ENCODE data around the gene ATP2B2. TPM values are rescaled to one million over a fixed set of nuclear protein-coding genes. Genes with fewer than 3 reads are reported as not detected.

Gene ATP2B2
- total and polyA plus RNA-seq, 2 experiments from 2014 or later: 0.42 to 0.63 TPM

DNA sequence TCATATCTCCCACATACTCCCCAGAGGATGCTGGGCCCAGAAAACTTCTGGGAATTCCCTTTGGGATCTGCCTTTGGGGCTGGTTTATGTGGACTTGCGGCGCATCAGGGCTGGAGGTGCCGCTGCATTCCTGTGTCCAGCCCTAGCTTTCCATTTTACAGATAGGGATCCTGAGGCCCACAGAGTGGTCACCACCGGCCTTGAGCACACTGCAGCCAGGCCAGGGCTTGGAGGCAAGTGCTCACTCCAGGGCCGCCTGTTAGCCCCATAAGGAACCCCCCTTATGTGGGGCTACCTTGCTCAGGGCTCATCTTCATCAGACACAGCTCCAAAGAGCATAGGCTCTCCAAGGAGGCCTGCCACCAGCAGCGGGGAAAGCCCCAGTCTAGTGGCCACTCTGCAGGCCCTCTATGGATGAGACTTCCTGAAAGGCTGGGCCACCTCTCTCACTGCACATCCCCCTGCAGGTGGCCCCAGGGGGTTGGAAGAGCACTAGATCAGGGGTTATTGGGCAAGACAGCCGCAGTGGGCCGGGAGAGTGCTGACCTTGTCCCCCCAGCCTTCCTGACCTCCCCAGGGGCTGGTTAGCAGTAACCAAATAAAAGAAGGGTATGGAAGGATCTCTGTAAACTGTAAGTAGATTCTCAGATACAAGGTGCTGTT is 9.2 kb upstream of the ATP2B2 start:
- TF ChIP-seq EZH2 (IDR thresholded peaks at IDR 0.05; ENCODE audit: low read depth, unreplicated experiment): no peak
- H3K27ac ChIP-seq (ENCODE audit: low read depth): no peak overlapping the region
- DNase-seq (ENCODE audit: low spot score) (no peak), ATAC-seq (no peak)
- H3K36me3 ChIP-seq (ENCODE audit: insufficient read depth): no peaks in the 10 kb centered on the region
- Mint-ChIP-seq H3K27ac (no peak overlapping the region), H3K4me3 (no peak overlapping the region), H3K36me3 (ENCODE audit: low read depth) (no peaks in the 10 kb centered on the region), H3K4me1 (peaks cover 35% of the 10 kb centered on the region), H3K27me3 (ENCODE audit: insufficient read depth, low read depth, poor library complexity) (peaks cover 9% of the 10 kb centered on the region), H3K9me3 (no peaks in the 10 kb centered on the region)
- no peaks in the 10 kb centered on the region; the same call in 1 of the 2 replicates for H3K4me1 ChIP-seq (ENCODE audit: insufficient read depth)
- no peaks in the 10 kb centered on the region for H3K9me2 ChIP-seq (ENCODE audit: insufficient read depth)
- no peak overlapping the region for H3K4me3 ChIP-seq
- H3K4me2 ChIP-seq: no peak overlapping the region
- no peaks in the 10 kb centered on the region for H3K79me2 ChIP-seq (replicated peaks; ENCODE audit: insufficient read depth)
- no peaks in the 10 kb centered on the region for H4K20me1 ChIP-seq (replicated peaks; ENCODE audit: insufficient read depth)
- no peaks in the 10 kb centered on the region for H3K27me3 ChIP-seq (ENCODE audit: insufficient read depth)
- H2AFZ ChIP-seq: no peak overlapping the region
- H3F3A ChIP-seq (replicated peaks; ENCODE audit: low read depth): no peaks in the 10 kb centered on the region

DNA sequence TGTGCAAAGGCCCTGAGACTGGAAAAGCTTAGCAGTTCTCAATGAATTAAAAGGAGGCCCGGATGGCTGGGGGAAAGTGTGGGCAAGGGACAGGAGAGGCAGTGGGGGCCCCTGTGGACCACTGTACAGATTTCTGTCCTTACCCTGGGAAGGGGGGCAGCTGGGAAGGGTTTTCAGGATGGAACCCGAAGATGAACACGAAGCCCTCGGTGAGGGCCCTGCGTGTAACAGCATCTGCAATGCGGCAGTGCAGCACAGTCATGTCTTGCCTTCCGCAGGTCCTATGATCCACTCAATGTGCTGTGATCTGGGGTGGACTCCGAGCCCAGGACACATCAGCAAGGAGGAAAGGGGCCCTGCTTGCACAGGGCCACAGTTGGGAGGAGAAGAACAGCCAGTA is 7.9 kb upstream of the ATP2B2 start:
- Mint-ChIP-seq H3K27ac (no peak overlapping the region), H3K4me1 (peaks cover 35% of the 10 kb centered on the region), H3K4me3 (no peak overlapping the region), H3K36me3 (ENCODE audit: low read depth) (no peaks in the 10 kb centered on the region), H3K27me3 (ENCODE audit: insufficient read depth, low read depth, poor library complexity) (peaks cover 9% of the 10 kb centered on the region), H3K9me3 (no peaks in the 10 kb centered on the region)
- no peaks in the 10 kb centered on the region for H3F3A ChIP-seq (replicated peaks; ENCODE audit: low read depth)
- H3K4me1 ChIP-seq (ENCODE audit: insufficient read depth): no peaks in the 10 kb centered on the region; the same call in 1 of the 2 replicates
- no peaks in the 10 kb centered on the region for H3K9me2 ChIP-seq (ENCODE audit: insufficient read depth)
- H4K20me1 ChIP-seq (replicated peaks; ENCODE audit: insufficient read depth): no peaks in the 10 kb centered on the region
- H3K27me3 ChIP-seq (ENCODE audit: insufficient read depth): no peaks in the 10 kb centered on the region
- H3K27ac ChIP-seq (ENCODE audit: low read depth): no peak overlapping the region
- no peaks in the 10 kb centered on the region for H3K36me3 ChIP-seq (ENCODE audit: insufficient read depth)
- ATAC-seq (no peak), DNase-seq (ENCODE audit: low spot score) (no peak)
- H3K79me2 ChIP-seq (replicated peaks; ENCODE audit: insufficient read depth): no peaks in the 10 kb centered on the region
- H3K4me3 ChIP-seq: no peak overlapping the region
- H2AFZ ChIP-seq: no peak overlapping the region
- H3K4me2 ChIP-seq: no peak overlapping the region
- no peak for TF ChIP-seq EZH2 (IDR thresholded peaks at IDR 0.05; ENCODE audit: low read depth, unreplicated experiment)
- TF ChIP-seq POLR2AphosphoS5 (IDR thresholded peaks at IDR 0.05; ENCODE audit: low read depth): no peak
- no peak for TF ChIP-seq ETS1 (IDR thresholded peaks at IDR 0.05)
- TF ChIP-seq EZH2phosphoT487 (IDR thresholded peaks at IDR 0.05; ENCODE audit: unreplicated experiment): no peak
- TF ChIP-seq, protein P1, sequence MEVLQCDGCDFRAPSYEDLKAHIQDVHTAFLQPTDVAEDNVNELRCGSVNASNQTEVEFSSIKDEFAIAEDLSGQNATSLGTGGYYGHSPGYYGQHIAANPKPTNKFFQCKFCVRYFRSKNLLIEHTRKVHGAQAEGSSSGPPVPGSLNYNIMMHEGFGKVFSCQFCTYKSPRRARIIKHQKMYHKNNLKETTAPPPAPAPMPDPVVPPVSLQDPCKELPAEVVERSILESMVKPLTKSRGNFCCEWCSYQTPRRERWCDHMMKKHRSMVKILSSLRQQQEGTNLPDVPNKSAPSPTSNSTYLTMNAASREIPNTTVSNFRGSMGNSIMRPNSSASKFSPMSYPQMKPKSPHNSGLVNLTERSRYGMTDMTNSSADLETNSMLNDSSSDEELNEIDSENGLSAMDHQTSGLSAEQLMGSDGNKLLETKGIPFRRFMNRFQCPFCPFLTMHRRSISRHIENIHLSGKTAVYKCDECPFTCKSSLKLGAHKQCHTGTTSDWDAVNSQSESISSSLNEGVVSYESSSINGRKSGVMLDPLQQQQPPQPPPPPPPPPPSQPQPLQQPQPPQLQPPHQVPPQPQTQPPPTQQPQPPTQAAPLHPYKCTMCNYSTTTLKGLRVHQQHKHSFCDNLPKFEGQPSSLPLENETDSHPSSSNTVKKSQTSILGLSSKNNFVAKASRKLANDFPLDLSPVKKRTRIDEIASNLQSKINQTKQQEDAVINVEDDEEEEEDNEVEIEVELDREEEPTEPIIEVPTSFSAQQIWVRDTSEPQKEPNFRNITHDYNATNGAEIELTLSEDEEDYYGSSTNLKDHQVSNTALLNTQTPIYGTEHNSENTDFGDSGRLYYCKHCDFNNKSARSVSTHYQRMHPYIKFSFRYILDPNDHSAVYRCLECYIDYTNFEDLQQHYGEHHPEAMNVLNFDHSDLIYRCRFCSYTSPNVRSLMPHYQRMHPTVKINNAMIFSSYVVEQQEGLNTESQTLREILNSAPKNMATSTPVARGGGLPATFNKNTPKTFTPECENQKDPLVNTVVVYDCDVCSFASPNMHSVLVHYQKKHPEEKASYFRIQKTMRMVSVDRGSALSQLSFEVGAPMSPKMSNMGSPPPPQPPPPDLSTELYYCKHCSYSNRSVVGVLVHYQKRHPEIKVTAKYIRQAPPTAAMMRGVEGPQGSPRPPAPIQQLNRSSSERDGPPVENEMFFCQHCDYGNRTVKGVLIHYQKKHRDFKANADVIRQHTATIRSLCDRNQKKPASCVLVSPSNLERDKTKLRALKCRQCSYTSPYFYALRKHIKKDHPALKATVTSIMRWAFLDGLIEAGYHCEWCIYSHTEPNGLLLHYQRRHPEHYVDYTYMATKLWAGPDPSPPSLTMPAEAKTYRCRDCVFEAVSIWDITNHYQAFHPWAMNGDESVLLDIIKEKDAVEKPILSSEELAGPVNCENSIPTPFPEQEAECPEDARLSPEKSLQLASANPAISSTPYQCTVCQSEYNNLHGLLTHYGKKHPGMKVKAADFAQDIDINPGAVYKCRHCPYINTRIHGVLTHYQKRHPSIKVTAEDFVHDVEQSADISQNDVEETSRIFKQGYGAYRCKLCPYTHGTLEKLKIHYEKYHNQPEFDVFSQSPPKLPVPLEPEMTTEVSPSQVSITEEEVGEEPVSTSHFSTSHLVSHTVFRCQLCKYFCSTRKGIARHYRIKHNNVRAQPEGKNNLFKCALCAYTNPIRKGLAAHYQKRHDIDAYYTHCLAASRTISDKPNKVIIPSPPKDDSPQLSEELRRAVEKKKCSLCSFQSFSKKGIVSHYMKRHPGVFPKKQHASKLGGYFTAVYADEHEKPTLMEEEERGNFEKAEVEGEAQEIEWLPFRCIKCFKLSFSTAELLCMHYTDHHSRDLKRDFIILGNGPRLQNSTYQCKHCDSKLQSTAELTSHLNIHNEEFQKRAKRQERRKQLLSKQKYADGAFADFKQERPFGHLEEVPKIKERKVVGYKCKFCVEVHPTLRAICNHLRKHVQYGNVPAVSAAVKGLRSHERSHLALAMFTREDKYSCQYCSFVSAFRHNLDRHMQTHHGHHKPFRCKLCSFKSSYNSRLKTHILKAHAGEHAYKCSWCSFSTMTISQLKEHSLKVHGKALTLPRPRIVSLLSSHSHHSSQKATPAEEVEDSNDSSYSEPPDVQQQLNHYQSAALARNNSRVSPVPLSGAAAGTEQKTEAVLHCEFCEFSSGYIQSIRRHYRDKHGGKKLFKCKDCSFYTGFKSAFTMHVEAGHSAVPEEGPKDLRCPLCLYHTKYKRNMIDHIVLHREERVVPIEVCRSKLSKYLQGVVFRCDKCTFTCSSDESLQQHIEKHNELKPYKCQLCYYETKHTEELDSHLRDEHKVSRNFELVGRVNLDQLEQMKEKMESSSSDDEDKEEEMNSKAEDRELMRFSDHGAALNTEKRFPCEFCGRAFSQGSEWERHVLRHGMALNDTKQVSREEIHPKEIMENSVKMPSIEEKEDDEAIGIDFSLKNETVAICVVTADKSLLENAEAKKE (CRISPR knock-in tag; IDR thresholded peaks at IDR 0.05): no peak
- no peak for TF ChIP-seq STAT1 (IDR thresholded peaks at IDR 0.05; ENCODE audit: unreplicated experiment)
- no peak for TF ChIP-seq CTCF (conservative IDR thresholded peaks at IDR 0.05; ENCODE audit: low read depth in 2 of 2)
- no peak for TF ChIP-seq REST (IDR thresholded peaks at IDR 0.05; ENCODE audit: unreplicated experiment)

Measured in GM23338 (cell line).